Activated CD8-positive, alpha-beta memory T cell treated with anti-CD3 and anti-CD28 coated beads, Interleukin-2, amount 50 U/mL, for 4 hours (primary cell): Measurements from ENCODE around the gene LPCAT3.

Source experiments
- DNase-seq: peaks from one replicate; pipeline ENCODE4 v3.0.0-alpha.2; 2020

The LPCAT3 gene

DNA sequence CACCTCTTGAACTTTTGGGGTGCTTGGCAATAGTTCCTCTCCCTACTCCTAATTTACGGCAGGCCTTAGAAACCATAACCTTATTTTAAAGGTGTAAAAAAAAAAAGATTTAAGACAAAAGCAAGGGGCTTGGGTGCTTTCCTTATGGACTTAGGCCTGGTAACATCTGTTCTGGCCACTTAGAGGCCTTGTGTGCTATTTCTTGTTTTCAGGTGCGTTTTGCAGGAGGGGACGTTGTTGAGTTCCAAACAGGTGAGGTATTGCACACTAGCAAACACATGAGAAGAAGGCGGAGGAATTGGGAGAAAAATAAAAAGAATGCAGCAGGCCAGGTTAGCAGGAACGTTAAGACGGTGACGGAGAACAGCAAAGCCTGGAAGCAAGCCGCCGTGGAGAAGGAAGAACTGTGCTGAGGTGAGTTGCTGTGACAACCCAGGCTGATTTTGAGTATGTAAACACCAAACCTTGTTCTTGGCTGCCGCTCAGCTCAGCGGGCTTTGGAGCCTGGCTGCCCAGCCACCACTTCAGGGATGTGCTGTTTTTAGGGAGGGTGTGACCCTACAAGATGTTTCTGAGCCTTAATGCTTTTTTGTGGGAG, 30.2 kb downstream of the LPCAT3 start:
- DNase-seq, result no peak

GRCh38 chr12:6982532-6982931, 35.7 kb downstream of the LPCAT3 start:
- no peak for DNase-seq

DNA sequence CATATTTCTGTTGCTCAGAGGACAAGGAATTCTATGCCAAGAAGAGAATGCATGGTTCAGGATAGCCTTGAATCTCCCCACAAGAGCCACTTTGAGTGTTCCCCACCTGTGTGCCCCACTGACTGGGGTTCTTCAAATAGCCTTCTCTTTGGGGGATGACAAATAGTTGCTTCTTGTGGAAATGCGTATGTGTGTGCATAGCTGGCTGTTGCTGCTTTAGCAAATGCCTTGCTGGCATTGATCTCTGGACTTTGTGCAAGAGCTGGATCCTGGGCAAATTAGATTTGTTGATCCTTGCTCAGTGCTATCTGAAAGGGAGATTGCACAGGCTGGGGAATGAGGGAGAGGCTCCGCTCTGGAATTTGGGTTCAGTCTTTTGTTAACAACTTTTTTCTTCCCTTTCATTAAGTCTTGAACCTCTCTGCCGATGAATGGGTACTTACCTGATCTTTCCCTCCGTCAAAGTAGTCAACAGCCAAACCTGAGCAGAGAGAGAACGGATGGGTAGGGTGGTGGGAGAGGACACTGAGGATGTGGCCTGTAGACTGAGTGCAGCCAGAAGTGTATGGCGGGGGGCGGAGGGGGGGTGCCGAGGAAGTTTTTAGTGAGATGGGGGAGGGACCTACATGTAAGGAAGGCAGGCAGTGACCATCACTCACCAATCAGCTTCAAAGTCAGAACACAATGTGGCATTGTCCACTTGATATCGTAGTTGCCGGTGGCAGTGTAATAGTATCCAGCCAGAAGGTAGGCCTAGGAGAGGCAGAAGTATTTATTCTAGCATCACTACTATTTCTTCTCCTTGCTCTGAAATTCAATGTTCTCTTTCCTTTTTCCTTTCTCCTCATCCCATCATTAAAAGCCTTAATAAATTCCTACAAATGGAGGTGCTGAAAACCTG, 36.9 kb downstream of the LPCAT3 start:
- no peak for DNase-seq

DNA sequence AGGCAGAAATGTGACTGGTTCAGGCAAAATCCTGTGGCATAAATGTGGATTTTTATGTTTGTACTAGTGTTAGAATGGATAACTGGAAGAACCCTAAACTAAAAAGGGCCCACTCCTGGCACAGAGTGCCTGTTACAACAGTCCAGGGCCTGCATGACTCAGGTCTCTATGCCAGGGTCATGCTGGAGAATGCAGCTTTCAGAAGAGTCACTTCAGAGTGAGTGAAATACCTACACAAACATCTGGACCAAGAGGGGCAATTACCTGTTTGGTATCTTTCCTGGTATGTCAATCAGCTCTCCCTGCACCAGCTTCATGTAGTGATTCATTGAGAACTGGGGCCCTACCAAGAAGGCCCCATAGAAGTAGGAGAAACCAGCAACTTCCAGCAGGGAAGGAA, 37.5 kb downstream of the LPCAT3 start:
- no peak for DNase-seq

DNA sequence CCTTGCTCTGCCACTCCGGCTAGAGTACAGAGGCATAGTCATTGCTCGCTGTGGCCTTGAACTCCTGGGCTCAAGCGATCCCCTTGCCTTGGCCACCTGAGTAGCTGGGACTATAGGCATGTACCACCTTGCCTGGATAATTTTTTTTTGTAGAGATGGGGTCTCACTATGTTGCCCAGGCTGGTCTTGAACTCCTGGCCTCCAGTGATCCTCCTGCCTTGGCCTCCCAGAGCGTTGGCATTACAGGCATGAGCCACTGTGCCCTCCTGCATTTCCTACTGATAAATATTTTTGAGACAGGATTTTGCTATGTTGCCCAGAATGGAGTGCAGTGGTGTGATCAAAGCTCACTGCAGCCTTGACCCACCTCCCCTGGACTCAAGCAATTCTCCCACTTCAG, 38.2 kb downstream of the LPCAT3 start:
- no peak for DNase-seq

DNA sequence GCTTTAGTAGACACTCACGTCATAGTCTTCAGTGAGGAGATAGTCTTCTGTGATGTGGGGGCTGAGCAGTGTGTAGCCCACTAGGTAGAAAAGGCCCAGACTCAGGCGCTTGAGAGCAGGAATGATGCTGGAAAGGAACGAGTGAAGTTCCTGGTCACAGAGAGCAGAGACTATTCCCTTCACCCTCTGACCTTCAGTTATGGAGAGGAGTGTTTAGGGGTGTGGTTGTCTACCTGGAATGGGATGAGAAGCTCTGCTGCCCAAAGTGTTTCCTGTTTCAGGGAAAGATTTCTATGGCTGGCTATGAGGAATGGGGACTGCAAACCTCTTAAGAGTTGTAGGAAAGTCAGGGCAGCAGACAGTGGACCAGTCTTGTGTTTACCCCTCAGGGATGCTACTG, 38.8 kb downstream of the LPCAT3 start:
- no peak for DNase-seq

DNA sequence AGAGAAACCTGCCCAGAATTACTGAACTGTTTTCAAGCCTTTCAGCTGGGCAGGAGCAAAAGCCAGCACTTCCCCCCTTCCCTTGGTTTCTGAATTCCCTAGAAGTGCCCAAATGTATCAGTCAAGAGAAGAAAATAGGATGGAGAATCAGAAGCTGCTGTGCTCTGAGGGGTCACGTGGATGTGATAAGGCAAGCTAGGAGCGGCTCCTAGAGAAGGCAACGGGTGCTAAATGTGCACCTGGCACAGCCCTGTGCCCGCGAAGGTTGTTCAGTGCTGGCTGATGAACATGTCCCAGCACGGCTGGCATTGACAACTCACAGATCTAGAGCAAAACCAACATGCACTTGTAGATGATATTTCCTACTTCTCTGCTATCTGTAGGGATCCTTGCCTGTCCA, 39.3 kb downstream of the LPCAT3 start:
- no peak for DNase-seq

DNA sequence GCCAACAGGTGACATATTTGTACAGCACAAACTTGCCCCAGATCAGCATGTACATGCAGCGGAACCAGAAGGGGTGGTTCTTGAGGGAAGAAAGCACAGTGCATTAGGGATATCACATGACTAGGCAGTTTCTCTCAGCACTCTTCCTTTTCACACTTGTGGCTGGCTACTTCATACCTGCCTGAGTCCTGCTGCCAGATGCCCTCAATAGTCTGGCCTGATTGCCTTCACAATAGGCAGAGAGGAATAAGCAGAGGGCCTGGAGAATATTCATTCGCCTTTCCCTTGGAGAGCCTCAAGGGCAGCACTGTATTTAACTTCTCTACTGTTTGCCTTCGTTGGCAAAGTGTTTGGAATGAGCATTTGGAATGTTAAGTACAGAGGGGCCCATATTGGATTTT, 39.7 kb downstream of the LPCAT3 start:
- no peak for DNase-seq

DNA sequence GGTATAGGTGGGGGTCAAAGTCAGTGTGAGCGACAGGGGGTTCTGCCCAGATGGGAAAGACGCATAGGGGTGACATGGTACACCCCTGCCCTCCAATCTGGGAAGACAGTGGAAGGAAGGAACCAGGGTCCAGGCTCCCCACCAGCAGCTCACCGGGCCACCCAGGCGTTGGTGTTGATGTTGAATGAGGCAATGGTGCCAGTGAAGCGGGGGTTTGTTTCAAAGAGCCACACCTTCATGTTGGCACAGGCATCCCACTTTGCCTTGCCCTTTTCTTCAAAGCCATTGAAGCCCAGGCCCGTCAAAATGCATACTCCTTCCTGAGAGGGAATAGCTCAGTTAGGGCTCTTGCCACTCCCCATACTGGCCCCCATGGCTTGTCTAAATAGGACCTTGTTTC, 40.1 kb downstream of the LPCAT3 start:
- no peak for DNase-seq

DNA sequence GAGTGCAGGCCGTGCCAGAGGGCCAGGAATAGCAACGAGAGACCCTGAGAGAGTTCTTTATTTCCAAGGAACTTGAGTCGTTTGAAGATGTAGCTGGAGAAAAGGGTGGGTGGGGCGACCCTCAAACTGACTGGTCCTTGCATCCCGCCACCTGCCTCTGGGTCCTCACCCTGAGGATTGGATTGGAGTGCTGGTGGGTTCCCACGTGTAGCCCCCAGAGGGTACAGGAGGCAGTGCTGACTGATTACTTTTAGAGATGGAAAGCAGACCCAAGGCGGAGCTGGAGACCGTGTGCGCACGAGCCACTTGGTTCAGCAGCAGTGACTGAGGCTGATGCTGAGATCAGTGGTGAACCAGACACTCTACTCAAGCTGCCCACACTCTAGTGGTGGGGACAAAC, 40.6 kb downstream of the LPCAT3 start:
- no peak for DNase-seq

DNA sequence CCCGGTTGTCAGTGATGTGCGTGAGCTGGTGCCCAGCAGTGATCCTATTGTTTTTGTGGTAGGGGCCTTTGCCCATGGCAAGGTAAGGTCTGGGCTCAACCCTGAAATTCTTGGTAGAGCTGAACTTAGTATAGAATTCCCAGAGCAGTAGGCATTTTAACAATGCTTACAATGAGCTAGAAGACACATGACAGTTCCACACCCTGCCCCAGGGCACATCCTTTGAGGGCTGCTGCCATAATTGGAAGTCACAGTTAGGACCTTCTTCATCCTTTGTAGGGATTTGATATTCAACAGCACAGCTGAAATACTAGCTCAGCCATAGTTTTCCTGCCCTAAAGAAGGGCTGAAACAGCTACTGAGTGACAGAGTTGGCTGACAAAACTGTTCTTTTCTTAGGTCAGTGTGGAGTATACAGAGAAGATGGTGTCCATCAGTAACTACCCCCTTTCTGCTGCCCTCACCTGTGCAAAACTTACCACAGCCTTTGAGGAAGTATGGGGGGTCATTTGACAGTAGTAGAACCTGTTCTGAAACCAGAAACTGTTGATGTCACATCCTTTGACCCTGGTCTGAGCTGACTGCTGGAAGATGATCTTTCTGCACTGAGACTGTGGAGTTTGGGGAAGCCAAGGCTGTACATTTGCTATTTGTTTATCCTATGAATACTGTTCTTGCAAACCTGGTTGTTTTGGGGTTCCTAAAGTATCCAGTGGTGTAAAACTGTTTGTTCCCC, 42.8 kb downstream of the LPCAT3 start:
- no peak for DNase-seq

GRCh38 chr12:6974180-6974579, 44.1 kb downstream of the LPCAT3 start:
- DNase-seq, result no peak

- no peak for DNase-seq
Measured at GRCh38 chr12:6970096-6970527, 48.2 kb downstream of the LPCAT3 start.

DNA sequence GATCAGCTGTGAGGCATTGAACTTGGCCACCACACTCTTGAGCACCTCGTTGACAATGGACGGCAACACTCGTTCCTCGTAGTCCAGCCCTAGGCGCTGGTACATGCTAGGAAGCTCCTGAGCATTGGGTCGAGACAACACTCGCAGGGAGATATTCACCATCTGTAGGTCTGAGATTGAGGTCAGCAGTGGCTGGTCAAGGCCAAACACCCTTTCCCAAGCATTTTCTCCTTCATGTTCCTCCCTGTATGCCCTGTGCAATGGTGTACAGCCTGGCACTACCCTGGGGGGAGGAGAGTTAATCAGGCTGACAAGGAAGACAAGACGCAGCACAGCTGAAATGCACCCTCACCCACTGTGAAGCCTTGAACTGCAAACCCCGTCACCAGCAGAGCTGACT, 49.9 kb downstream of the LPCAT3 start:
- DNase-seq, result no peak

GRCh38 chr12:6967651-6968100, 50.6 kb downstream of the LPCAT3 start:
- DNase-seq, result no peak

GRCh38 chr12:6966351-6966750, 51.9 kb downstream of the LPCAT3 start:
- no peak for DNase-seq

DNA sequence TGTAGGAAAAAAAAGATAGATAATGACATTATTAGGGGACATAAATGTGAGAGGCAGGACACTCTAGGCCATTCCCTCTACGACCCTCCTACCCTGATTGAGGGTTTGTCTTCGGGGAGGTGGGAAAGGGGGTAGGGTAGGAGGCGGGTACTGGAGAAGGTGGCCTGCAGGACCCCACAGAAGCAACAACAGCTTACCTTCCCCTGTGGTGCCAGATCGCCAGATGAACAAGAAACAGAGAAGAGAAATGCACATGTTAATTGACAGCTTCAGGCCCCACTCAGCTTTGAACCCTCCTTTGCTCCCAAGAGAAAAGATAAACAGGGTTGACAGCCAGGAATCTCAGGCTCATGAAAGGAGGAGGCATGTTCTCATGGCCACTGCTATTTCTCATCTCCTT, 52.6 kb downstream of the LPCAT3 start:
- no peak for DNase-seq

DNA sequence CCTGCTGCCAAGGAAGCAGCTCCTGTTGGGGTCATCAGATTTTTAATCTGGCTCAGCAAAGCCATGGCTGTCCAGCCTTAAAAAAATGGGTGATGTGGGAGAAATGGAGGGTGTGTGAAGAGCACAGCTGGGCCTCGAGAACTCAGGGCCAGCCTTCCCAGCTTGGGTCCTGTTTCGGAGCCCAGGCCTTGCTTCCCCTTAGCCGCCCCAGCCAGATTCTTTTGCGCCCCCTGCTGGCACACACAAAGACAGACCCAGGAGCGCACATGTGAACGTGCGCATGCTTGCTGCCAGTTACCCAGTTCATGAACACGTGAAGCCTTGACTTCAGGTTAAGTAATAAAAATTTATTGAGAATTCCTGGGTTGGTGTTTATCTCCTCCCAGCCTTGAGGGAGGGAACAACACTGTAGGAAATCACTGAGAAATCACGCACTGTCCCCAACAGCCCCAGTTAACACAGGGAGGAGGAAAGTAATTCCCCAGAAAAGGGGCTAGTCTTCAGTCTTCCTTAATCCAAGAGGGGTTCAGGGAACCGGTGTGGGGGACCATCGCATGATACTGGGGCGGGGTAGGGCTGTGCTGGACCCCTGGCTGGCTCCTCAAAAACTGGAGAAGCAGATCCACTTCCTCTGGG, 53.1 kb downstream of the LPCAT3 start:
- peak; percentile 89 for DNase-seq

DNA sequence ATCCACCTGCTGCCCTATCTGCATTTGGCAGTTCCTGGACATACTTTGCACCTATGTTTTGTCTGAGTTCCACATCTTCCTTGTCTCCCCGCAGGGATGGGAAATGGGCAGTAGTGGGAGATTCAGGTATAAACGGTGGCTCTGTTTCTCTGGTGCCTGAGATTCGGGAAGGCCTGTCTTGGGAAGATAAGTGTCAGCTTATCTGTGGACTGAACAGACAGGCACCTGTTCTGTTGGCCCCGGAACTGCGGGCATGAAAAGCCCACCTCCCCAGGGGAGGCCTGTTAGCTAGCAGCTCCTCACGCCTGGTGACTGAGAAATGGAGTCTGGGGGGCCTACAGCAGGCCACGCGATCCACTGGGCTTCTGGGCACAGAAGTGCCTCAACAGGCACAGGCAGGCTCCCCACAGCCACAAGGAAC, 53.7 kb downstream of the LPCAT3 start:
- no peak for DNase-seq

GRCh38 chr12:6963791-6964413, 54.4 kb downstream of the LPCAT3 start:
- no peak for DNase-seq

DNA sequence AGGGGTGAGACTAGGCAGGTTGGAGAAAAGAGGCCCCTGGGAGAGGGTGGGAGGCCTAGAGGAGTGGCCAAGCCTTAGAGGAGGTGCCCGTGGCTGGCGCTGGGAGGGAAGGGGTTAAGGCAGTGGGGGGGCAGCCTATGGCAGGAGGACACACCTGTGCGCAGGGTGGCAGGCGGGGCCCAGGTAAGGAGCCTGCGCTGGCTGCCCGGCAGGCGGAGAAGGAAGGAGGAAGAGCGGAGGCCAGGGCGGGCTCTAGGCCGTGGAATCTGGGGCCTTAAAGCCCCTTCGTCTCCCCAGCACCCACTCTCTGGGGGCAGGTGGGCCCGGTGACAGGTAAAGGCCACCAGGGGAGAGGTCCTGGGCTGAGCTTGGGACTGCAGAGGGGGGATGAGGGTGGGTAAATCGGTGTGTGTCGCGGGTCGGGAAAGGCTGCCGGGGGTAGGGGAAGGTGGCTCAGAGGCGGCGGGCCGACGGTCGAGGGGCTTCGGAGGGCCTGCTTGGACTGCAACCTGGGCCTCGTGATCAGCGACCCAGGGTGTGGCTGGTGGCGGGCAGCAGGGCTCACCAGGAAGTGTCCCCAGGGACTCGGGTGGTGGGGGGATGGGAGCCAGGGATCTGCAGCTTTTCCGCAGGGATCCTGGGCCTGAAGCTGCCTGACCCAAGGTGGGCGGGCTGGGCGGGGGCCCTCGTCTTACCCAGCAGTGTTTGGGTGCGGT, 55.1 kb downstream of the LPCAT3 start:
- no peak for DNase-seq
